HG02588 (cell line): ENCODE results near the gene TCERG1L.

Experiments
- ATAC-seq: cut with Tn5 transposase; IDR thresholded peaks from one replicate; pipeline ENCODE4 v1.9.1; 2021; ENCODE audit warnings: mild to moderate bottlenecking, moderate library complexity; ENCODE audit not compliant: unreplicated experiment

The TCERG1L gene

GRCh38 chr10:131231323-131231964 lies 80.1 kb downstream of the TCERG1L start:
- no peak for ATAC-seq

DNA sequence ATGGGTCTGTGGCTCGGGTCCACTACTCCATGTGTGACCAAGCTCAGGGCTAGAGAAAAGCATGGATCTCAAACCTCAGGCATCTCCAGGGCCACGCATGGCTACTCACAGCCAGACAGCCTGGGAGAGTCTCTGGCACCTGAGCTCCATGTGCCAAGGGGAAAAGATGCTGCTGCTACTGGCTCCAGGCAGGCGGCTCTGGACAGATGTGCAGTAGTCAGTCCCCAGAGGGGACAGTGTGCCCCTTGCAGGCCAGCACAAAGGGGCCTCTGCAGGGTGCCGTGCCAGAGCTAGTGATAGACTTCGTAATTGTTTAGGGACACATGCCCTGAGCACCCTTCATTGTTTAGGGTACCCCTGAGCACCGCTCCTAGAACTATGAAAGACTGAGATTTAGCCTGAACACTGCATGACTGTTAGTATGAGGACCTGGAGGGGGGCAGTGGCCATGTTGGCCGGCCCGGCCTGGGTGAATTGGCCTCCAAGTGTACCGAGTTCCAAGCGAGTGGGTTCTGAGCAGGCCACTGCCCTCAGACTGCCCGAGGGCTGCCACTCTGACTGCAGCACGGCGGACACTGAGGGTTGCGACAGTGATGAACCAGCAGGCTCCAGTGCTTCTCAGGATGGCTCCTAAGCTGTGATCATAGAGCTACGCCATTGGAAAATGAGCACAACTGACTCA lies 80.7 kb downstream of the TCERG1L start:
- ATAC-seq = no peak

- ATAC-seq = no peak
Observed at GRCh38 chr10:131230166-131230565, 81.4 kb downstream of the TCERG1L start.

GRCh38 chr10:131227163-131227740 lies 84.3 kb downstream of the TCERG1L start:
- no peak for ATAC-seq

- no peak for ATAC-seq
Observed at GRCh38 chr10:131226446-131227162, 84.9 kb downstream of the TCERG1L start.

DNA sequence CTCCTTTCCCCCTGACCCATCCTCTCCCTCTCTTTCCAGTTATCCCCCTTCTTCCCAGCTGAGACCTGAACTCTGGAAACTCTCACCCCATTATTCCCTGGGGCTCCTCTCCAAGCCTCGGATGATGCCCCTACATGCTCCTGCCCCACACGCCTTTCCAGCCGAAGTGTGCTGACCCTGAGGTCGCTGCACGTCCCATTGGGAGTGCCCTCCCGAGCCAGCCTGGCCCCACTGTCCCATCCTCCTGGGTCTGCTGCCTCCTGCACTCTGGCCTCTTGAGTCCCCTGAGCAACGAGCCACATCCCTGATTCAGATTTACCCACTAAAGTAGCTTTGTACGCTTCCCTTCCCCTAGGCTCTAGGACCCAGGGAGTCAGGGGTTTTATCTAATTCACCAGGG lies 87.4 kb downstream of the TCERG1L start:
- no peak for ATAC-seq

DNA sequence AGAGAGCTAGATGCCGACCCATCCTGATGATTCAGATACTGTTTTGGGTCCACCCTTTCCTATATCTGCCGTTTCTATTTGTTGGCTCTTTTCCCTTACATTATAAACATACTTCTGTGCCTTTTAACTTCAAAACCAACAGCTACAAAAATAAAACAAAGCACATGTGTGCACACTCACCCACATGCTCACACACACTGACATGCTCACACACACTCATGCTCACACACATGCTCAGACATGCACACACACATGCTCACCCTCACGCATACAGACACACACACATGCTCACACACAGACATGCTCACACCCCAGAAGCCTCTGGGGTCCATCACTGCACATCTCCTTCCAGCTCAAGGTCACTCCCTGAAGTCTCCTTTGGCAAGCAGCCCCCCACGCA lies 88.1 kb downstream of the TCERG1L start:
- no peak for ATAC-seq

DNA sequence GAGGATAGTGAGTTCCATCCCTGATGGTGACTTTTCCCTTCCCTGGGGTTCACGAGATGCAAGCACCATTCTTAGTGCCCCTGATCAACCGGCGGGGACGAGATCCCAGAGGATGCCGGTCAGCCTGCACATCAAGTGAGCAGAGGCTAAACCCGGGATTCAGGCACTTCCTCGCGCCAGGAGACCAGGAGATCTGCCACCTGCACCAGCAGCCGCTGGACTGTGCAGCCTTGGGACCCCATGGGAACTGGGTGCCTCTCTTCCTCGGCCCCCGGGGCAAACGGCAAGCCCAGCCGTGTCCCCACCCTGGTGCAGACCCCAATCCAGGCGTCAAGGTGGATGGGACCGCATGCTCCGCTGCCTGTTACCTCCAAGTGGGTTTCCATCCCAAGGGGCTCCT lies 88.5 kb downstream of the TCERG1L start:
- ATAC-seq = no peak

DNA sequence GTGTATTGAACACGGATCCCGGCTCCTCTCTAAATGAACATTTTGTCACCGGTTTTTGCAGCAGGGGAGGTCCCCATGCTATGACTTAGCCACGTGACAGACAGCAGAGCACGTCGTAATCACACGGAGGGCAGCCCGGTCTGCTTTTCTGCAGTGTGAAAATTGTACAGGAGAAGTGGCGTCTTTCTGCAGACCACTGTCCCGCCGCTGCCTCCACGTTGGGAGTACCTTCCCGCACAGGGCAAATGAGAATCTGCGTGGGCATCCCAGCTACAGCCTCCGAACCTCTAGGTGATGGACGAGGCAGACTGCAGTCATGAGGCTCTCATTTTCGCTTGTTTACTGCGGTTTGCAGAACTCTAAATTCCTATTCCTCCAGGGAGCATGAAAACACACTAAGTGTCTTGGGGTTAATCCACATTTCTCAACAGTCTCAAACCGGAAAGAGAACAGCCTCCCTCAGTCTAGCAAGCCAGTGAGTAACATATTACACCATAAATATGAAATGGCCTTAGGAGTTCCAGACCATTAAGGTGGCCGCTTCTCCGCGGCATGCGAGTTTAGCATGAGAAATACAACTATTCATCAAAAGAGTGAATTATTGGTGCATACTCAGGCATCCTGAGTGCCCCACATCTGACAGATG lies 89.8 kb downstream of the TCERG1L start:
- no peak for ATAC-seq

DNA sequence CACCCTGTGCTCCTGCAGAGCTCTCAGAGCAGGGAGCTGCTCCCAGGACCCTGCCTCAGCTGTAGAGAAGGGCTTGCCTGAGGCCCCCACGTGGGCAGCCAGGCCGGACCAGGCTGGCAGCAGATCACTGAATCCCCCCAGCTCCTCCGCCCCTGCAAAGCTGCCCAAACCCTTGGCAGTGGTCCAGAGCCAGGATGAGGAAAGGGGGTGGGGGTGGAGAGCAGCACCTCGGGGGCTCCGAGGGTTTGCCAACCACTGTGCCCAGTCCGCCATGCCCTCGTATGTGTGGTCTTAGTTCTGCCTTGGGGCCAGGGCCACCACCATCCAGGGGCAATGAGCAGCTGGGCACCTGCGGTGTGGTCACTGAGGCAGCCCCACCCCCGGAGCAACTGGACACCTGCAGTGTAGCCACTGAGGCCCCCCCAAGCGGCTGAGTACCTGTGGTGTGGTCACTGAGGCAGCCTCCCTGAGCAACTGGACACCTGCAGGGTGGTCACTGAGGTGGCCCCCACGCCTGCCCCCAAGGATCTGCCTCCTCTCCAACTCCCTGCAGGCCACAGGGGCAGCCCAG lies 90.8 kb downstream of the TCERG1L start:
- ATAC-seq = no peak

GRCh38 chr10:131219955-131220489 lies 91.5 kb downstream of the TCERG1L start:
- no peak for ATAC-seq

GRCh38 chr10:131219584-131219886 lies 92.0 kb downstream of the TCERG1L start:
- ATAC-seq = no peak

DNA sequence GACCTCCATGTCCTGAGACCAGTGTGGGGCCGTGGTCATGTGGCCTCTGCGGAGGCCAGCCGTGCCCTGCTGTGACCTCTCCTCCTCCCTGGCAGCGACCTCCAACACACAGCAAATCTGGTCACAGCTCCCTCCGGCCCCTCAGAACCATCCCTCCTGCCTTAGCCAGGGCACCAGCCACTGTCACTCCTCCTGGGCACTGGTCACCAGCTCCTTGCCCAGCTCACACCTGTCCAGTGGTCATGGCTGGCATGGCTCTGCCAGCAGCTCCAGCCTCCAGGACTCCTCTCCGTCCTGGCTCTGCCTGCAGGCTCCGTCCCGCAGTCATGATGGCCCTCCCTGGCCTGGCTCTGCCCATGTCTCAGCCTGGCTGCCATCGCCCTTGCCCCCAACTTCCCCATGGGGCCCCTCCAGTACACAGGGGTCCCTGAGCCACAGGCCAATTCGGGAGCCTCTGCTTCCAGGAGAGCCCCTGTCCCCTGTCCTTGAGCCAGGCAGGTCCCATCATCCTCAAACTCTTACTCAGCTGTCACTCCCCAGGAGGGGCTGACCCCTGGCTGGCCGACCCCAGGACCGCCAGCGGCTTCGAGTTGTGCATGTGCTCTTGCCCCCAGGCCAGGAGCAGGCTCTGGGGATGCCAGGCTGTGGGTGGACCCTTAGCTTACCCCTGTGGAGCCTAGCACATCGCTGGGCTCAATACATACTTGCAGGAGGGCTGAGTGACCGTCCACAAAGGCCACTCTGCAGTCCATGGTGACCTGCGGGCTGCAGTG lies 92.5 kb downstream of the TCERG1L start:
- no peak for ATAC-seq

GRCh38 chr10:131216681-131217230 lies 94.8 kb downstream of the TCERG1L start:
- no peak for ATAC-seq

GRCh38 chr10:131215776-131216175 lies 95.7 kb downstream of the TCERG1L start:
- no peak for ATAC-seq

GRCh38 chr10:131214521-131215244 lies 96.8 kb downstream of the TCERG1L start:
- no peak for ATAC-seq

- ATAC-seq = no peak
Observed at GRCh38 chr10:131213741-131214505, 97.6 kb downstream of the TCERG1L start.

- ATAC-seq = no peak
Observed at GRCh38 chr10:131212763-131213325, 98.7 kb downstream of the TCERG1L start.
